Liver (tissue), 9 donors: ENCODE measurements around the gene VPS4B. TPM values are rescaled to one million over a fixed set of nuclear protein-coding genes. Genes with fewer than 3 reads are reported as not detected.

ENCODE experiments used
- DNase-seq: peaks from one replicate; pipeline ENCODE4 v3.0.0-alpha.2; 2017; ENCODE audit warnings: low spot score
- H3K27ac ChIP-seq, 2 donors: one replicate each; pipeline ENCODE4 v1.7.0; 2013; ENCODE audit warnings: inconsistent platforms in 2 of 2, low read length in 2 of 2, control low read depth in 1 of 2, low read depth in 1 of 2, mild to moderate bottlenecking in 1 of 2
- H3K27me3 ChIP-seq, 4 donors: one replicate each; pipeline versions ENCODE4 v1.6.1 to v1.7.0; 2013; ENCODE audit warnings: low read length in 3 of 4, inconsistent platforms in 1 of 4, mild to moderate bottlenecking in 1 of 4, moderate library complexity in 1 of 4; ENCODE audit not compliant: control insufficient read depth in 4 of 4, insufficient read depth in 4 of 4
- H3K36me3 ChIP-seq, 4 donors: one replicate each; pipeline versions ENCODE4 v1.6.1 to v1.7.0; 2013; ENCODE audit warnings: low read length in 3 of 4, mild to moderate bottlenecking in 3 of 4, low read depth in 1 of 4, moderate library complexity in 1 of 4; ENCODE audit not compliant: control insufficient read depth in 4 of 4, insufficient read depth in 3 of 4
- H3K4me1 ChIP-seq, 4 donors: one replicate each; pipeline versions ENCODE4 v1.6.1 to v1.7.0; 2013; ENCODE audit warnings: low read length in 3 of 4, mild to moderate bottlenecking in 3 of 4, moderate library complexity in 1 of 4; ENCODE audit not compliant: control insufficient read depth in 4 of 4, insufficient read depth in 4 of 4
- H3K4me3 ChIP-seq, 3 donors: one replicate each; pipeline versions ENCODE4 v1.6.1 to v1.7.0; 2013; ENCODE audit warnings: low read length in 3 of 3, control low read depth in 1 of 3, low read depth in 1 of 3, mild to moderate bottlenecking in 1 of 3
- H3K9ac ChIP-seq, 2 donors: one replicate each; pipeline ENCODE4 v1.7.0; 2013; ENCODE audit warnings: low read length in 2 of 2, mild to moderate bottlenecking in 2 of 2, moderate library complexity in 2 of 2, control low read depth in 1 of 2, low read depth in 1 of 2
- H3K9me3 ChIP-seq, 4 donors: one replicate each; pipeline versions ENCODE4 v1.6.1 to v1.7.0; 2013; ENCODE audit warnings: low read length in 3 of 4; ENCODE audit not compliant: control insufficient read depth in 4 of 4
- EGR1 ChIP-seq, 2 donors: IDR thresholded peaks; 2 replicates each; pipeline ENCODE4 v1.6.1; 2016 to 2018; ENCODE audit warnings: antibody characterized with exemption in 2 of 2, low read depth in 2 of 2
- FOXA1 ChIP-seq: IDR thresholded peaks from 2 replicates; pipeline ENCODE4 v1.6.1; 2016; ENCODE audit warnings: antibody characterized with exemption
- FOXA2 ChIP-seq: IDR thresholded peaks from 2 replicates; pipeline ENCODE4 v1.6.1; 2016; ENCODE audit warnings: antibody characterized with exemption
- GABPA ChIP-seq, 2 donors: IDR thresholded peaks in 1 of 2; conservative IDR thresholded peaks in 1 of 2; 2 replicates each; pipeline ENCODE4 v1.6.1; 2016; ENCODE audit warnings: antibody characterized with exemption in 2 of 2, mild to moderate bottlenecking in 1 of 2, moderate library complexity in 1 of 2
- HNF4A ChIP-seq, 2 donors: conservative IDR thresholded peaks; 2 replicates each; pipeline ENCODE4 v1.6.1; 2016; ENCODE audit warnings: antibody characterized with exemption in 2 of 2, mild to moderate bottlenecking in 2 of 2
- HNF4G ChIP-seq: IDR thresholded peaks from 2 replicates; pipeline ENCODE4 v1.6.1; 2016; ENCODE audit warnings: antibody characterized with exemption
- JUND ChIP-seq, 2 donors: IDR thresholded peaks; 2 replicates each; pipeline ENCODE4 v1.6.1; 2016; ENCODE audit warnings: antibody characterized with exemption in 2 of 2
- NR2F2 ChIP-seq: IDR thresholded peaks from 2 replicates; pipeline ENCODE4 v1.6.1; 2016; ENCODE audit warnings: antibody characterized with exemption
- RAD21 ChIP-seq, 2 donors: IDR thresholded peaks; 2 replicates each; pipeline ENCODE4 v1.6.1; 2016; ENCODE audit warnings: antibody characterized with exemption in 2 of 2, mild to moderate bottlenecking in 2 of 2
- RXRA ChIP-seq, 2 donors: IDR thresholded peaks; 2 replicates each; pipeline ENCODE4 v1.6.1; 2017 to 2018; ENCODE audit warnings: antibody characterized with exemption in 2 of 2, mild to moderate bottlenecking in 1 of 2
- SP1 ChIP-seq: IDR thresholded peaks from 2 replicates; pipeline ENCODE4 v1.6.1; 2018; ENCODE audit warnings: antibody characterized with exemption, mild to moderate bottlenecking
- TAF1 ChIP-seq: conservative IDR thresholded peaks from 2 replicates; pipeline ENCODE4 v1.6.1; 2016; ENCODE audit warnings: antibody characterized with exemption, mild to moderate bottlenecking
- YY1 ChIP-seq: IDR thresholded peaks from 2 replicates; pipeline ENCODE4 v1.6.1; 2016; ENCODE audit warnings: antibody characterized with exemption, mild to moderate bottlenecking
- whole genome bisulfite sequencing: extraction: QIAGEN DNeasy Blood & Tissue Kit; methylation state at CpG from one replicate; pipeline ENCODE4 v1.1.7; 2013; 5-methylcytosine and 5-hydroxymethylcytosine counted together
- polyA plus RNA-seq, 2 donors: library from polyadenylated mRNA; stranded (reverse) in 1 of 2; unstranded in 1 of 2; fragments of 200-250 nt in 1 of 2; fragments of >200 nt in 1 of 2; fragmentation: Nextera tagmentation in 1 of 2; extraction: Ambion mirVana in 1 of 2; gene quantifications; one replicate each; pipeline versions ENCODE4 v1.2.1 to v1.2.3, GENCODE V29; 2013 to 2015
- total RNA-seq, 2 donors: library from RNA; depleted of rRNA; stranded (reverse); fragments of >200 nt; gene quantifications; one replicate each; pipeline ENCODE4 v1.2.3, GENCODE V29; 2014
- TF ChIP-seq, protein P1 (sequence below): fragments of 150-350 bp; IDR thresholded peaks from 2 replicates; pipeline ENCODE4 v1.5.1; 2017; ENCODE audit warnings: improper control_type of control experiment, low read depth, low read length; ENCODE audit not compliant: missing input control
- TF ChIP-seq, protein P2 (sequence below): IDR thresholded peaks from 2 replicates; pipeline ENCODE4 v1.6.1; 2016; ENCODE audit warnings: antibody characterized with exemption
- TF ChIP-seq, protein P3 (sequence below): IDR thresholded peaks from 2 replicates; pipeline ENCODE4 v1.6.1; 2016; ENCODE audit warnings: antibody characterized with exemption, mild to moderate bottlenecking
- TF ChIP-seq, protein P4 (sequence below): IDR thresholded peaks from 2 replicates; pipeline ENCODE4 v1.6.1; 2016; ENCODE audit warnings: antibody characterized with exemption
- TF ChIP-seq, protein P5 (sequence below): IDR thresholded peaks from 2 replicates; pipeline ENCODE4 v1.6.1; 2016; ENCODE audit warnings: antibody characterized with exemption
- donor health status: healthy.
- donor health status: healthy.
- donor health status: healthy.
- donor health status: healthy.
- donor health status: healthy.

Gene VPS4B
- total and polyA plus RNA-seq, 4 donors, result 12.2 to 20.6 (median 18.2) TPM

DNA sequence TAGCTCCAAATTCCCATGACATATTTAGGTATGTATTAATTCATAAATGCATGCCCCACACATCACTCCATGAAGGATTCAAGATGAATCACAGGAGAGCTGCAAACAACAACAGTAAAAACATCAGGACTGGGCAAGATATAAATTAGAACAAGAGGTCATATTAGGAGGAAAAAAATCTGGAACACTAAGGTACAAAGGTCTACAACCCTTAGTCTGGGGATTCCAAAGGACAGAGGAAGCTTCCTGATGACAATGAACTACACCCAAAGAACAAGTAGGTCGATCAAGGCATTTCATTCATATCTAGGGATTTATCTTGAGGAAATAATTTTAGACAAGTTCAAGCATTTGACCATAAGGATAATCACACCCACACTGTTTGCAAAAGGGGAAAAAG is 14.5 kb downstream of the VPS4B start (continued):
- TF ChIP-seq, protein P1, sequence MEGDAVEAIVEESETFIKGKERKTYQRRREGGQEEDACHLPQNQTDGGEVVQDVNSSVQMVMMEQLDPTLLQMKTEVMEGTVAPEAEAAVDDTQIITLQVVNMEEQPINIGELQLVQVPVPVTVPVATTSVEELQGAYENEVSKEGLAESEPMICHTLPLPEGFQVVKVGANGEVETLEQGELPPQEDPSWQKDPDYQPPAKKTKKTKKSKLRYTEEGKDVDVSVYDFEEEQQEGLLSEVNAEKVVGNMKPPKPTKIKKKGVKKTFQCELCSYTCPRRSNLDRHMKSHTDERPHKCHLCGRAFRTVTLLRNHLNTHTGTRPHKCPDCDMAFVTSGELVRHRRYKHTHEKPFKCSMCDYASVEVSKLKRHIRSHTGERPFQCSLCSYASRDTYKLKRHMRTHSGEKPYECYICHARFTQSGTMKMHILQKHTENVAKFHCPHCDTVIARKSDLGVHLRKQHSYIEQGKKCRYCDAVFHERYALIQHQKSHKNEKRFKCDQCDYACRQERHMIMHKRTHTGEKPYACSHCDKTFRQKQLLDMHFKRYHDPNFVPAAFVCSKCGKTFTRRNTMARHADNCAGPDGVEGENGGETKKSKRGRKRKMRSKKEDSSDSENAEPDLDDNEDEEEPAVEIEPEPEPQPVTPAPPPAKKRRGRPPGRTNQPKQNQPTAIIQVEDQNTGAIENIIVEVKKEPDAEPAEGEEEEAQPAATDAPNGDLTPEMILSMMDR, result no peak
- no peak for TF ChIP-seq FOXA1
- TF ChIP-seq, protein P2, sequence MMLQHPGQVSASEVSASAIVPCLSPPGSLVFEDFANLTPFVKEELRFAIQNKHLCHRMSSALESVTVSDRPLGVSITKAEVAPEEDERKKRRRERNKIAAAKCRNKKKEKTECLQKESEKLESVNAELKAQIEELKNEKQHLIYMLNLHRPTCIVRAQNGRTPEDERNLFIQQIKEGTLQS, result no peak
- peak in 1 of 2 donors; percentile 61 for TF ChIP-seq EGR1 (IDR thresholded peaks at IDR 0.05; ENCODE audit: low read depth in 2 of 2)
- peak; percentile 88 to 90 for TF ChIP-seq RXRA (IDR thresholded peaks at IDR 0.05)
- peak; percentile 23 for TF ChIP-seq FOXA2

DNA sequence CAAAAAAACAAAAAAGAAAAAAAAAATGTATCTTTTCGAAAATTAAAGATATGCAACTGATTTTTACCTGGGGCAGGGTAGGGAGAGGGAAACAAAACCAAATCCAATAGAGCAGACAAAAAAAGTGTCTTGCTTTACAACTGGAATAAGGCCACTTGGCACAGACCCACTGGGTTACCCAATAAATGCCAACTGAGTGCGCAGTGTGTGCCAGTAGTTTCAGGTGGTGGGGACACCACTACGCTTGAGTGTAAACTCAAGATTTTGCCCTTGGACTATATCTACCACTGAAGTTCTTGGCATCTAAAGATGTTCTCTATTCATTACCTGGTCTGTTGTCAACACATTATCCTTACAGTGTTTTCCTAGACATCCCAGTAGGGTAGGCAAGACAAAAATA is 16.3 kb downstream of the VPS4B start:
- Histone ChIP-seq H3K4me3 (no peak overlapping the region), H3K9ac (no peak overlapping the region), H3K36me3 (peaks cover 3 to 47% (median 26%) of the 10 kb centered on the region in 4 donors), H3K9me3 (no peaks in the 10 kb centered on the region), H3K27me3 (no peaks in the 10 kb centered on the region), H3K4me1 (peaks cover 3 to 28% (median 23%) of the 10 kb centered on the region in 4 donors), H3K27ac (peak overlapping the region; percentile 67 to 70)
- WGBS, result 40% methylated on average over 3 of the region's 3 CpGs
- DNase-seq, result no peak
- TF ChIP-seq, protein P3, sequence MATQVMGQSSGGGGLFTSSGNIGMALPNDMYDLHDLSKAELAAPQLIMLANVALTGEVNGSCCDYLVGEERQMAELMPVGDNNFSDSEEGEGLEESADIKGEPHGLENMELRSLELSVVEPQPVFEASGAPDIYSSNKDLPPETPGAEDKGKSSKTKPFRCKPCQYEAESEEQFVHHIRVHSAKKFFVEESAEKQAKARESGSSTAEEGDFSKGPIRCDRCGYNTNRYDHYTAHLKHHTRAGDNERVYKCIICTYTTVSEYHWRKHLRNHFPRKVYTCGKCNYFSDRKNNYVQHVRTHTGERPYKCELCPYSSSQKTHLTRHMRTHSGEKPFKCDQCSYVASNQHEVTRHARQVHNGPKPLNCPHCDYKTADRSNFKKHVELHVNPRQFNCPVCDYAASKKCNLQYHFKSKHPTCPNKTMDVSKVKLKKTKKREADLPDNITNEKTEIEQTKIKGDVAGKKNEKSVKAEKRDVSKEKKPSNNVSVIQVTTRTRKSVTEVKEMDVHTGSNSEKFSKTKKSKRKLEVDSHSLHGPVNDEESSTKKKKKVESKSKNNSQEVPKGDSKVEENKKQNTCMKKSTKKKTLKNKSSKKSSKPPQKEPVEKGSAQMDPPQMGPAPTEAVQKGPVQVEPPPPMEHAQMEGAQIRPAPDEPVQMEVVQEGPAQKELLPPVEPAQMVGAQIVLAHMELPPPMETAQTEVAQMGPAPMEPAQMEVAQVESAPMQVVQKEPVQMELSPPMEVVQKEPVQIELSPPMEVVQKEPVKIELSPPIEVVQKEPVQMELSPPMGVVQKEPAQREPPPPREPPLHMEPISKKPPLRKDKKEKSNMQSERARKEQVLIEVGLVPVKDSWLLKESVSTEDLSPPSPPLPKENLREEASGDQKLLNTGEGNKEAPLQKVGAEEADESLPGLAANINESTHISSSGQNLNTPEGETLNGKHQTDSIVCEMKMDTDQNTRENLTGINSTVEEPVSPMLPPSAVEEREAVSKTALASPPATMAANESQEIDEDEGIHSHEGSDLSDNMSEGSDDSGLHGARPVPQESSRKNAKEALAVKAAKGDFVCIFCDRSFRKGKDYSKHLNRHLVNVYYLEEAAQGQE, result no peak
- TF ChIP-seq RXRA (IDR thresholded peaks at IDR 0.05), result peak; percentile 35 to 68
- TF ChIP-seq TAF1, result no peak
- no peak for TF ChIP-seq NR2F2
- no peak for TF ChIP-seq FOXA2
- peak; percentile 14 for TF ChIP-seq SP1
- TF ChIP-seq YY1, result no peak
- no peak for TF ChIP-seq FOXA1
- TF ChIP-seq HNF4A (conservative IDR thresholded peaks at IDR 0.05), result peak; percentile 76 to 77
- no peak for TF ChIP-seq HNF4G
- TF ChIP-seq RAD21 (IDR thresholded peaks at IDR 0.05), result peak; percentile 8 to 33
- TF ChIP-seq, protein P4, sequence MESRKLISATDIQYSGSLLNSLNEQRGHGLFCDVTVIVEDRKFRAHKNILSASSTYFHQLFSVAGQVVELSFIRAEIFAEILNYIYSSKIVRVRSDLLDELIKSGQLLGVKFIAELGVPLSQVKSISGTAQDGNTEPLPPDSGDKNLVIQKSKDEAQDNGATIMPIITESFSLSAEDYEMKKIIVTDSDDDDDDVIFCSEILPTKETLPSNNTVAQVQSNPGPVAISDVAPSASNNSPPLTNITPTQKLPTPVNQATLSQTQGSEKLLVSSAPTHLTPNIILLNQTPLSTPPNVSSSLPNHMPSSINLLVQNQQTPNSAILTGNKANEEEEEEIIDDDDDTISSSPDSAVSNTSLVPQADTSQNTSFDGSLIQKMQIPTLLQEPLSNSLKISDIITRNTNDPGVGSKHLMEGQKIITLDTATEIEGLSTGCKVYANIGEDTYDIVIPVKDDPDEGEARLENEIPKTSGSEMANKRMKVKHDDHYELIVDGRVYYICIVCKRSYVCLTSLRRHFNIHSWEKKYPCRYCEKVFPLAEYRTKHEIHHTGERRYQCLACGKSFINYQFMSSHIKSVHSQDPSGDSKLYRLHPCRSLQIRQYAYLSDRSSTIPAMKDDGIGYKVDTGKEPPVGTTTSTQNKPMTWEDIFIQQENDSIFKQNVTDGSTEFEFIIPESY, result peak; percentile 35
- TF ChIP-seq JUND (IDR thresholded peaks at IDR 0.05), result peak in 1 of 2 donors; percentile 25
- TF ChIP-seq, protein P2, result no peak
- TF ChIP-seq GABPA (IDR thresholded peaks at IDR 0.05 in 1 of 2, conservative IDR thresholded peaks at IDR 0.05 in 1 of 2), result no peak
- TF ChIP-seq, protein P5, sequence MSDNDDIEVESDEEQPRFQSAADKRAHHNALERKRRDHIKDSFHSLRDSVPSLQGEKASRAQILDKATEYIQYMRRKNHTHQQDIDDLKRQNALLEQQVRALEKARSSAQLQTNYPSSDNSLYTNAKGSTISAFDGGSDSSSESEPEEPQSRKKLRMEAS, result peak; percentile 28
- TF ChIP-seq, protein P1, result no peak
- TF ChIP-seq EGR1 (IDR thresholded peaks at IDR 0.05; ENCODE audit: low read depth in 2 of 2), result no peak
